SK-N-SH treated with all-trans-retinoic acid at 6 μM for 48 hours (cell line): ENCODE measurements around the gene MYLIP.

Experiments used
- ATAC-seq: fragments of 200-7000 bp; cut with Tn5 transposase; 3 replicates; pipeline ENCODE4 v1.9.1; 2020; ENCODE audit warnings: mild to moderate bottlenecking, moderate library complexity
- ARNTL ChIP-seq: fragments of 450-650 bp; formaldehyde crosslinking; IDR thresholded peaks from 2 replicates; pipeline ENCODE4 v1.5.0; 2020; ENCODE audit warnings: low read depth, mild to moderate bottlenecking, moderate library complexity, borderline replicate concordance
- BACH2 ChIP-seq: fragments of 250-450 bp; sonication (Bioruptor Pico); IDR thresholded peaks from 2 replicates; pipeline ENCODE4 v1.9.0; 2021; ENCODE audit warnings: mild to moderate bottlenecking, borderline replicate concordance
- CREB5 ChIP-seq: fragments of 250-450 bp; sonication (Bioruptor Pico); IDR thresholded peaks from 2 replicates; pipeline ENCODE4 v1.5.1; 2020; ENCODE audit warnings: low read depth, mild to moderate bottlenecking, moderate library complexity
- CSDC2 ChIP-seq: fragments of 250-450 bp; sonication (Bioruptor Pico); IDR thresholded peaks from 2 replicates; pipeline ENCODE4 v1.5.0; 2020; ENCODE audit warnings: mild to moderate bottlenecking, moderate library complexity
- CSRNP3 ChIP-seq: fragments of 250-450 bp; sonication (Bioruptor Pico); IDR thresholded peaks from 2 replicates; pipeline ENCODE4 v1.5.1; 2021; ENCODE audit warnings: mild to moderate bottlenecking, moderate library complexity
- ESRRG ChIP-seq: fragments of 250-450 bp; sonication (Bioruptor Pico); IDR thresholded peaks from 2 replicates; pipeline ENCODE4 v1.6.1; 2021; ENCODE audit warnings: mild to moderate bottlenecking
- GLIS3 ChIP-seq: fragments of 250-450 bp; sonication (Bioruptor Pico); IDR thresholded peaks from 2 replicates; pipeline ENCODE4 v1.5.0; 2020; ENCODE audit warnings: mild to moderate bottlenecking, moderate library complexity
- ISL1 ChIP-seq: fragments of 250-450 bp; sonication (Bioruptor Pico); IDR thresholded peaks from 2 replicates; pipeline ENCODE4 v2.1.2; 2022; ENCODE audit warnings: mild to moderate bottlenecking, moderate library complexity
- OSR1 ChIP-seq: fragments of 250-450 bp; sonication (Bioruptor Pico); IDR thresholded peaks from 2 replicates; pipeline ENCODE4 v1.8.0; 2022; ENCODE audit warnings: moderate library complexity, mild to moderate bottlenecking, inconsistent platforms
- PATZ1 ChIP-seq: fragments of 250-450 bp; sonication (Bioruptor Pico); IDR thresholded peaks from 2 replicates; pipeline ENCODE4 v1.8.0; 2020; ENCODE audit warnings: mild to moderate bottlenecking, moderate library complexity, borderline replicate concordance
- PPARA ChIP-seq: fragments of 250-450 bp; sonication (Bioruptor Pico); IDR thresholded peaks from 2 replicates; pipeline ENCODE4 v1.5.0; 2020; ENCODE audit warnings: mild to moderate bottlenecking, borderline replicate concordance
- RARB ChIP-seq: fragments of 250-450 bp; sonication (Bioruptor Pico); IDR thresholded peaks from 2 replicates; pipeline ENCODE4 v1.8.0; 2021; ENCODE audit warnings: mild to moderate bottlenecking, moderate library complexity
- SNAI2 ChIP-seq: fragments of 250-450 bp; sonication (Bioruptor Pico); IDR thresholded peaks from 2 replicates; pipeline ENCODE4 v1.5.0; 2020; ENCODE audit warnings: mild to moderate bottlenecking, moderate library complexity
- TCF4 ChIP-seq: fragments of 250-450 bp; sonication (Bioruptor Pico); IDR thresholded peaks from 2 replicates; pipeline ENCODE4 v1.8.0; 2021; ENCODE audit warnings: mild to moderate bottlenecking, moderate library complexity, borderline replicate concordance
- TOX ChIP-seq: fragments of 250-450 bp; sonication (Bioruptor Pico); IDR thresholded peaks from 2 replicates; pipeline ENCODE4 v1.8.0; 2021; ENCODE audit warnings: mild to moderate bottlenecking, moderate library complexity, borderline replicate concordance
- TSHZ2 ChIP-seq: fragments of 250-450 bp; sonication (Bioruptor Pico); IDR thresholded peaks from 2 replicates; pipeline ENCODE4 v1.5.0; 2020; ENCODE audit warnings: mild to moderate bottlenecking, moderate library complexity
- ZC3H10 ChIP-seq: fragments of 250-450 bp; sonication (Bioruptor Pico); IDR thresholded peaks from 2 replicates; pipeline ENCODE4 v1.5.1; 2021; ENCODE audit warnings: mild to moderate bottlenecking, moderate library complexity
- ZFP3 ChIP-seq: fragments of 250-450 bp; sonication (Bioruptor Pico); IDR thresholded peaks from 2 replicates; pipeline ENCODE4 v1.5.0; 2020; ENCODE audit warnings: mild to moderate bottlenecking, moderate library complexity
- ZFP30 ChIP-seq: fragments of 450-650 bp; formaldehyde crosslinking; IDR thresholded peaks from 2 replicates; pipeline ENCODE4 v1.5.0; 2022; ENCODE audit warnings: mild to moderate bottlenecking, moderate library complexity
- ZNF565 ChIP-seq: fragments of 450-650 bp; formaldehyde crosslinking; conservative IDR thresholded peaks from 2 replicates; pipeline ENCODE4 v1.5.0; 2020; ENCODE audit warnings: low read depth, mild to moderate bottlenecking, moderate library complexity
- ZNF70 ChIP-seq: fragments of 450-650 bp; formaldehyde crosslinking; IDR thresholded peaks from 2 replicates; pipeline ENCODE4 v1.5.0; 2020; ENCODE audit warnings: mild to moderate bottlenecking, moderate library complexity
- ZNF8 ChIP-seq: fragments of 450-650 bp; formaldehyde crosslinking; IDR thresholded peaks from 2 replicates; pipeline ENCODE4 v1.5.0; 2020; ENCODE audit warnings: mild to moderate bottlenecking, moderate library complexity

The MYLIP gene

GRCh38 chr6:16130932-16131387 is 2.1 kb downstream of the MYLIP start:
- no peak for TF ChIP-seq CSRNP3 (CRISPR knock-in tag)
- no peak for TF ChIP-seq ZNF70 (CRISPR knock-in tag)
- ATAC-seq = peak; percentile 73

- no peak for TF ChIP-seq TSHZ2 (CRISPR knock-in tag)
- no peak for TF ChIP-seq ZFP30 (CRISPR knock-in tag)
- no peak for TF ChIP-seq TOX (CRISPR knock-in tag)
- no peak for TF ChIP-seq CSDC2
- no peak for TF ChIP-seq SNAI2 (CRISPR knock-in tag)
- no peak for TF ChIP-seq PATZ1
- no peak for TF ChIP-seq PPARA (CRISPR knock-in tag)
- TF ChIP-seq ZC3H10 (CRISPR knock-in tag) = no peak
- no peak for TF ChIP-seq ARNTL (CRISPR knock-in tag)
- no peak for TF ChIP-seq TCF4 (CRISPR knock-in tag)
- no peak for TF ChIP-seq ZFP3 (CRISPR knock-in tag)
- TF ChIP-seq ESRRG (CRISPR knock-in tag) = no peak
- TF ChIP-seq CSRNP3 (CRISPR knock-in tag) = no peak
- TF ChIP-seq OSR1 (CRISPR knock-in tag) = no peak
- no peak for TF ChIP-seq RARB
- TF ChIP-seq, all 23 proteins: peak for 0
- ATAC-seq = no peak
Observed at GRCh38 chr6:16132909-16133308, 4.0 kb downstream of the MYLIP start.

GRCh38 chr6:16134430-16134829 is 5.5 kb downstream of the MYLIP start:
- ATAC-seq = no peak
- TF ChIP-seq ZNF565 (CRISPR knock-in tag) = no peak
- TF ChIP-seq CSRNP3 (CRISPR knock-in tag) = no peak
- TF ChIP-seq CREB5 = no peak
- no peak for TF ChIP-seq PPARA (CRISPR knock-in tag)
- TF ChIP-seq ISL1 = no peak
- TF ChIP-seq TOX (CRISPR knock-in tag) = no peak
- TF ChIP-seq ZFP30 (CRISPR knock-in tag) = no peak
- no peak for TF ChIP-seq GLIS3
- TF ChIP-seq ARNTL (CRISPR knock-in tag) = no peak
- TF ChIP-seq ESRRG (CRISPR knock-in tag) = no peak
- TF ChIP-seq BACH2 (CRISPR knock-in tag) = no peak
- no peak for TF ChIP-seq PATZ1
- TF ChIP-seq ZC3H10 (CRISPR knock-in tag) = no peak
- no peak for TF ChIP-seq RARB
- TF ChIP-seq ZFP3 (CRISPR knock-in tag) = no peak
- no peak for TF ChIP-seq CSDC2
- no peak for TF ChIP-seq ZNF8 (CRISPR knock-in tag)
- no peak for TF ChIP-seq ZNF70 (CRISPR knock-in tag)
- TF ChIP-seq SNAI2 (CRISPR knock-in tag) = no peak
